Gastrocnemius medialis (tissue), 4 donors: ENCODE data around the gene KCNAB3.

Experiments used
- CTCF ChIP-seq, 5 experiments: fragments of 450-650 bp in 3 of 5; fragments of 200-600 bp in 2 of 5; sonication (generic) in 2 of 5; IDR thresholded peaks in 4 of 5; conservative IDR thresholded peaks in 1 of 5; 1 replicate in 4 of 5; 2 replicates in 1 of 5; pipeline ENCODE4 v1.5.1; 2016 to 2019; ENCODE audit warnings: antibody characterized with exemption in 5 of 5, mild to moderate bottlenecking in 3 of 5, moderate library complexity in 3 of 5
- POLR2A ChIP-seq, 2 donors: fragments of 450-650 bp; IDR thresholded peaks; one replicate each; pipeline ENCODE4 v1.6.1; 2017; ENCODE audit warnings: antibody characterized with exemption in 2 of 2, mild to moderate bottlenecking in 2 of 2, moderate library complexity in 2 of 2

- TF ChIP-seq CTCF (IDR thresholded peaks at IDR 0.05 in 4 of 5, conservative IDR thresholded peaks at IDR 0.05 in 1 of 5) (no peak), POLR2A (IDR thresholded peaks at IDR 0.05) (no peak)
These were observed 35.4 kb downstream of the KCNAB3 start for GRCh38 chr17:7894226-7894625.
